Measurements from ENCODE around the gene SERPINI1.

GRCh38 chr3:167729591-167729990, 5.9 kb upstream of the SERPINI1 start:
- TF ChIP-seq CTCF (IDR thresholded peaks at IDR 0.05), result no peak
- no peak for TF ChIP-seq POLR2A (IDR thresholded peaks at IDR 0.05)

Measured in testis (tissue), 2 donors.